Measurements from ENCODE around the gene PCSK2. TPM values are rescaled to one million over a fixed set of nuclear protein-coding genes. Genes with fewer than 3 reads are reported as not detected.

PCSK2 gene
- total RNA-seq, 2 donors from 2014 or later: 0.18 to 2.7 TPM

- peaks cover 2% of the 10 kb centered on the region for H3K27me3 ChIP-seq (replicated peaks; ENCODE audit: insufficient read depth)
- TF ChIP-seq CTCF (IDR thresholded peaks at IDR 0.05): no peak
- TF ChIP-seq POLR2A (IDR thresholded peaks at IDR 0.05): no peak
- TF ChIP-seq POLR2AphosphoS5 (IDR thresholded peaks at IDR 0.05): no peak
- no peaks in the 10 kb centered on the region for H3K4me1 ChIP-seq (replicated peaks)
- no peaks in the 10 kb centered on the region for H3K9me3 ChIP-seq
- no peak overlapping the region for H3K27ac ChIP-seq
- H3K36me3 ChIP-seq: no peaks in the 10 kb centered on the region
- DNase-seq (ENCODE audit: low spot score): no peak
- 82% methylated on average over 4 of the region's 4 CpGs for WGBS
- intact Hi-C loops (cut with DNase I): no loop called here
- no peak overlapping the region for H3K4me3 ChIP-seq
Observed at GRCh38 chr20:17233626-17234025, 6.8 kb downstream of the PCSK2 start.

GRCh38 chr20:17236766-17237165 lies 9.9 kb downstream of the PCSK2 start:
- H3K4me1 ChIP-seq (replicated peaks): no peaks in the 10 kb centered on the region
- TF ChIP-seq POLR2AphosphoS5 (IDR thresholded peaks at IDR 0.05) (no peak), POLR2A (IDR thresholded peaks at IDR 0.05) (no peak), CTCF (IDR thresholded peaks at IDR 0.05) (no peak)
- H3K27me3 ChIP-seq (replicated peaks; ENCODE audit: insufficient read depth): no peaks in the 10 kb centered on the region
- H3K27ac ChIP-seq: no peak overlapping the region
- H3K9me3 ChIP-seq: no peaks in the 10 kb centered on the region
- no peak overlapping the region for H3K4me3 ChIP-seq
- no peak for DNase-seq (ENCODE audit: low spot score)
- intact Hi-C loops (cut with DNase I): no loop called here
- H3K36me3 ChIP-seq: no peaks in the 10 kb centered on the region

GRCh38 chr20:17248224-17248623 lies 21.4 kb downstream of the PCSK2 start:
- DNase-seq (ENCODE audit: low spot score): no peak
- 87% methylated on average over 3 of the region's 3 CpGs for WGBS
- H3K36me3 ChIP-seq: no peaks in the 10 kb centered on the region
- intact Hi-C loops (cut with DNase I): no loop called here
- H3K9me3 ChIP-seq: no peaks in the 10 kb centered on the region
- H3K27me3 ChIP-seq (replicated peaks; ENCODE audit: insufficient read depth): no peaks in the 10 kb centered on the region
- H3K4me3 ChIP-seq: no peak overlapping the region
- H3K27ac ChIP-seq: no peak overlapping the region
- TF ChIP-seq POLR2A (IDR thresholded peaks at IDR 0.05) (no peak), POLR2AphosphoS5 (IDR thresholded peaks at IDR 0.05) (no peak), CTCF (IDR thresholded peaks at IDR 0.05) (no peak)
- no peaks in the 10 kb centered on the region for H3K4me1 ChIP-seq (replicated peaks)

- no peak for DNase-seq (ENCODE audit: low spot score)
- Histone ChIP-seq H3K27me3 (replicated peaks; ENCODE audit: insufficient read depth) (no peaks in the 10 kb centered on the region), H3K36me3 (no peaks in the 10 kb centered on the region), H3K4me1 (replicated peaks) (no peaks in the 10 kb centered on the region), H3K9me3 (no peaks in the 10 kb centered on the region), H3K4me3 (no peak overlapping the region), H3K27ac (no peak overlapping the region)
- 34% methylated on average over 3 of the region's 3 CpGs for WGBS
- no peak for TF ChIP-seq POLR2AphosphoS5 (IDR thresholded peaks at IDR 0.05)
- intact Hi-C loops (cut with DNase I): no loop called here
Observed at GRCh38 chr20:17262786-17263185, 35.9 kb downstream of the PCSK2 start.

- Histone ChIP-seq H3K4me3 (no peak overlapping the region), H3K27me3 (replicated peaks; ENCODE audit: insufficient read depth) (no peaks in the 10 kb centered on the region), H3K9me3 (no peaks in the 10 kb centered on the region), H3K27ac (no peak overlapping the region), H3K36me3 (no peaks in the 10 kb centered on the region), H3K4me1 (replicated peaks) (no peaks in the 10 kb centered on the region)
- TF ChIP-seq POLR2AphosphoS5 (IDR thresholded peaks at IDR 0.05) (no peak), POLR2A (IDR thresholded peaks at IDR 0.05) (no peak), CTCF (IDR thresholded peaks at IDR 0.05) (no peak)
- intact Hi-C loops (cut with DNase I): no loop called here
- no peak for DNase-seq (ENCODE audit: low spot score)
- 93% methylated on average over 3 of the region's 3 CpGs for WGBS
Observed at GRCh38 chr20:17273717-17274116, 46.9 kb downstream of the PCSK2 start.
